ENCODE data around the gene RPE. TPM values are rescaled to one million over a fixed set of nuclear protein-coding genes. Genes with fewer than 3 reads are reported as not detected.
A peak's percentile ranks its signal among the peaks of the same experiment; 100 is the strongest.

The RPE gene
- total RNA-seq, 1 donor from 2014 or later: 62.1 TPM

- no peak overlapping the region for H3K4me3 ChIP-seq (ENCODE audit: insufficient read depth, low read depth, low read length)
Observed at GRCh38 chr2:210004881-210005280, 2.4 kb downstream of the RPE start.

GRCh38 chr2:210007895-210008294 is 5.5 kb downstream of the RPE start:
- Histone ChIP-seq H4K20me1 (ENCODE audit: insufficient read depth, low read length) (peaks cover 74% of the 10 kb centered on the region), H3K4me2 (ENCODE audit: low read length) (peak overlapping the region; percentile 11), H3K9me3 (ENCODE audit: insufficient read depth, low read depth, low read length) (no peaks in the 10 kb centered on the region), H3K36me3 (ENCODE audit: insufficient read depth, low read length) (peaks cover 28% of the 10 kb centered on the region), H3K27me3 (ENCODE audit: insufficient read depth, low read length) (no peaks in the 10 kb centered on the region), H3K9ac (ENCODE audit: low read length) (no peak overlapping the region), H3K79me2 (ENCODE audit: insufficient read depth, low read length) (peaks cover 100% of the 10 kb centered on the region), H3K4me3 (ENCODE audit: insufficient read depth, low read depth, low read length) (no peak overlapping the region), H3K4me1 (ENCODE audit: insufficient read depth, low read length) (peaks cover 3% of the 10 kb centered on the region), H2AFZ (ENCODE audit: low read depth, low read length) (no peak overlapping the region), H3K27ac (ENCODE audit: low read depth, low read length) (no peak overlapping the region)
- peaks cover 32% of the 10 kb centered on the region for H3K4me1 Mint-ChIP-seq (ENCODE audit: low read depth, unreplicated experiment)
- DNase-seq (ENCODE audit: low read depth) (peak; percentile 0), FAIRE-seq (no peak)
- no peaks in the 10 kb centered on the region for H3K27me3 Mint-ChIP-seq (ENCODE audit: low read depth, unreplicated experiment)
- H3K27ac Mint-ChIP-seq (ENCODE audit: unreplicated experiment): no peak overlapping the region
- no peak overlapping the region for H3K4me3 Mint-ChIP-seq (ENCODE audit: unreplicated experiment)
- TF ChIP-seq EZH2 (IDR thresholded peaks at IDR 0.05; ENCODE audit: insufficient read depth, low read length): no peak
- no peak for TF ChIP-seq CTCF (IDR thresholded peaks at IDR 0.05; ENCODE audit: insufficient read depth, low read depth, low read length)
- no peaks in the 10 kb centered on the region for H3K9me3 Mint-ChIP-seq (ENCODE audit: unreplicated experiment)
- H3K36me3 Mint-ChIP-seq (ENCODE audit: low read depth, unreplicated experiment): peaks cover 7% of the 10 kb centered on the region

More at GRCh38 chr2:210004881-210005280, 2.4 kb downstream of the RPE start:
- Histone ChIP-seq H3K27me3 (ENCODE audit: insufficient read depth, low read length) (no peaks in the 10 kb centered on the region), H3K27ac (ENCODE audit: low read depth, low read length) (no peak overlapping the region), H4K20me1 (ENCODE audit: insufficient read depth, low read length) (peaks cover 54% of the 10 kb centered on the region), H3K4me2 (ENCODE audit: low read length) (peak overlapping the region; percentile 89), H2AFZ (ENCODE audit: low read depth, low read length) (no peak overlapping the region), H3K4me1 (ENCODE audit: insufficient read depth, low read length) (peaks cover 3% of the 10 kb centered on the region), H3K9me3 (ENCODE audit: insufficient read depth, low read depth, low read length) (no peaks in the 10 kb centered on the region), H3K36me3 (ENCODE audit: insufficient read depth, low read length) (peaks cover 17% of the 10 kb centered on the region), H3K9ac (ENCODE audit: low read length) (peak overlapping the region; percentile 38), H3K79me2 (ENCODE audit: insufficient read depth, low read length) (peaks cover 75% of the 10 kb centered on the region)
- DNase-seq (ENCODE audit: low read depth): no peak
- Mint-ChIP-seq H3K9me3 (ENCODE audit: unreplicated experiment) (no peaks in the 10 kb centered on the region), H3K27me3 (ENCODE audit: low read depth, unreplicated experiment) (no peaks in the 10 kb centered on the region), H3K27ac (ENCODE audit: unreplicated experiment) (no peak overlapping the region), H3K4me1 (ENCODE audit: low read depth, unreplicated experiment) (peaks cover 34% of the 10 kb centered on the region), H3K36me3 (ENCODE audit: low read depth, unreplicated experiment) (no peaks in the 10 kb centered on the region), H3K4me3 (ENCODE audit: unreplicated experiment) (peak overlapping the region; percentile 96)
- no peak for FAIRE-seq
- no peak for TF ChIP-seq CTCF (IDR thresholded peaks at IDR 0.05; ENCODE audit: insufficient read depth, low read depth, low read length)
- no peak for TF ChIP-seq EZH2 (IDR thresholded peaks at IDR 0.05; ENCODE audit: insufficient read depth, low read length)

GRCh38 chr2:210009126-210009525 is 6.7 kb downstream of the RPE start:
- no peak overlapping the region for H3K9ac ChIP-seq (ENCODE audit: low read length)
- H3K4me3 ChIP-seq (ENCODE audit: insufficient read depth, low read depth, low read length): no peak overlapping the region
- peaks cover 28% of the 10 kb centered on the region for H3K36me3 ChIP-seq (ENCODE audit: insufficient read depth, low read length)
- no peak overlapping the region for H3K4me3 Mint-ChIP-seq (ENCODE audit: unreplicated experiment)
- no peak overlapping the region for H3K27ac Mint-ChIP-seq (ENCODE audit: unreplicated experiment)
- H4K20me1 ChIP-seq (ENCODE audit: insufficient read depth, low read length): peaks cover 76% of the 10 kb centered on the region
- no peaks in the 10 kb centered on the region for H3K4me1 ChIP-seq (ENCODE audit: insufficient read depth, low read length)
- H3K9me3 Mint-ChIP-seq (ENCODE audit: unreplicated experiment): no peaks in the 10 kb centered on the region
- DNase-seq (ENCODE audit: low read depth) (no peak), FAIRE-seq (no peak)
- H3K27me3 ChIP-seq (ENCODE audit: insufficient read depth, low read length): no peaks in the 10 kb centered on the region
- no peaks in the 10 kb centered on the region for H3K27me3 Mint-ChIP-seq (ENCODE audit: low read depth, unreplicated experiment)
- peaks cover 28% of the 10 kb centered on the region for H3K4me1 Mint-ChIP-seq (ENCODE audit: low read depth, unreplicated experiment)
- H3K36me3 Mint-ChIP-seq (ENCODE audit: low read depth, unreplicated experiment): peaks cover 7% of the 10 kb centered on the region
- no peaks in the 10 kb centered on the region for H3K9me3 ChIP-seq (ENCODE audit: insufficient read depth, low read depth, low read length)
- peaks cover 99% of the 10 kb centered on the region for H3K79me2 ChIP-seq (ENCODE audit: insufficient read depth, low read length)
- no peak overlapping the region for H2AFZ ChIP-seq (ENCODE audit: low read depth, low read length)
- H3K4me2 ChIP-seq (ENCODE audit: low read length): no peak overlapping the region
- H3K27ac ChIP-seq (ENCODE audit: low read depth, low read length): no peak overlapping the region
- TF ChIP-seq CTCF (IDR thresholded peaks at IDR 0.05; ENCODE audit: insufficient read depth, low read depth, low read length) (no peak), EZH2 (IDR thresholded peaks at IDR 0.05; ENCODE audit: insufficient read depth, low read length) (no peak)
